ENCODE measurements around the gene IDH3B.

The IDH3B gene

DNA sequence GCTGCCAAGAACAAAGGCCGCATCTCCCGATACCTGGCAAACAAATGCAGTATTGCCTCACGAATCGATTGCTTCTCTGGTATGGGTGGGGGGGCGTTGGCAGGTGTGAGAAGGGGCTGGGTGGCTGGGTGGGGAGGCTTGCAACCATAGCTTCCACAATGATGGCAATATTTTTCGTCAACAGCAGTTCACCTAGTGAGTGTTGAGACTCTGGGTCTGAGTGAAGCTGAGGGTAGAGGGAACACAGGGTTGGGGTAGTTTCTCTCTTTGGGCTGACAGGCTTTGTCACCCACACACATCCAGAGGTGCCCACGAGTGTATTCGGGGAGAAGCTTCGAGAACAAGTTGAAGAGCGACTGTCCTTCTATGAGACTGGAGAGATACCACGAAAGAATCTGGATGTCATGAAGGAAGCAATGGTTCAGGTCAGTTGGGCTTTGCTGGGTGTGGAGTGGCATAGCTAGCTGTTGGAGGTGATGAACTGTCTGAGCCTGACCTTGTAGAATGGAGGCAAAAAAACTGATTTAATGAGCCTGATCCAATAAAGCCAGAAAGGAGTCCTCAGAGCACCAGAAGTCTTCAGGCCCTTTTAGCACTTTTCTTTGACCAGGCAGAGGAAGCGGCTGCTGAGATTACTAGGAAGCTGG, 7.4 kb downstream of the IDH3B start:
- H2AFZ ChIP-seq (ENCODE audit: low read length): no peak overlapping the region
- peaks cover 50% of the 10 kb centered on the region for H3K79me2 ChIP-seq (ENCODE audit: low read length)
- no peaks in the 10 kb centered on the region for H3K9me2 ChIP-seq (replicated peaks; ENCODE audit: insufficient read depth, low read length)
- H3K36me3 ChIP-seq (replicated peaks; ENCODE audit: insufficient read depth, low read length): peaks cover 37% of the 10 kb centered on the region
- H3K4me3 ChIP-seq (ENCODE audit: low read length): no peak overlapping the region
- H3K9me3 ChIP-seq (replicated peaks; ENCODE audit: insufficient read depth, low read length): no peaks in the 10 kb centered on the region
- H3K4me2 ChIP-seq (ENCODE audit: low read depth, low read length): no peak overlapping the region
- peaks cover 12% of the 10 kb centered on the region for H3K4me1 ChIP-seq (ENCODE audit: low read length)
- peaks cover 51% of the 10 kb centered on the region for H4K20me1 ChIP-seq (ENCODE audit: insufficient read depth, low read length)
- no peak for DNase-seq
- no peak overlapping the region for H3K27ac ChIP-seq (ENCODE audit: low read length)
- no peaks in the 10 kb centered on the region for H3K27me3 ChIP-seq (replicated peaks; ENCODE audit: insufficient read depth, low read length)
- no peak overlapping the region for H3K9ac ChIP-seq (ENCODE audit: low read length)
- no peak for TF ChIP-seq EZH2phosphoT487 (IDR thresholded peaks at IDR 0.05; ENCODE audit: low read length)
- no peak for TF ChIP-seq EZH2 (optimal IDR thresholded peaks at IDR 0.05; ENCODE audit: low read depth, low read length)
- TF ChIP-seq, protein P1, sequence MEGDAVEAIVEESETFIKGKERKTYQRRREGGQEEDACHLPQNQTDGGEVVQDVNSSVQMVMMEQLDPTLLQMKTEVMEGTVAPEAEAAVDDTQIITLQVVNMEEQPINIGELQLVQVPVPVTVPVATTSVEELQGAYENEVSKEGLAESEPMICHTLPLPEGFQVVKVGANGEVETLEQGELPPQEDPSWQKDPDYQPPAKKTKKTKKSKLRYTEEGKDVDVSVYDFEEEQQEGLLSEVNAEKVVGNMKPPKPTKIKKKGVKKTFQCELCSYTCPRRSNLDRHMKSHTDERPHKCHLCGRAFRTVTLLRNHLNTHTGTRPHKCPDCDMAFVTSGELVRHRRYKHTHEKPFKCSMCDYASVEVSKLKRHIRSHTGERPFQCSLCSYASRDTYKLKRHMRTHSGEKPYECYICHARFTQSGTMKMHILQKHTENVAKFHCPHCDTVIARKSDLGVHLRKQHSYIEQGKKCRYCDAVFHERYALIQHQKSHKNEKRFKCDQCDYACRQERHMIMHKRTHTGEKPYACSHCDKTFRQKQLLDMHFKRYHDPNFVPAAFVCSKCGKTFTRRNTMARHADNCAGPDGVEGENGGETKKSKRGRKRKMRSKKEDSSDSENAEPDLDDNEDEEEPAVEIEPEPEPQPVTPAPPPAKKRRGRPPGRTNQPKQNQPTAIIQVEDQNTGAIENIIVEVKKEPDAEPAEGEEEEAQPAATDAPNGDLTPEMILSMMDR (IDR thresholded peaks at IDR 0.05; ENCODE audit: low read length): no peak
- H3F3A ChIP-seq (ENCODE audit: insufficient read depth, low read length): peaks cover 77% of the 10 kb centered on the region

DNA sequence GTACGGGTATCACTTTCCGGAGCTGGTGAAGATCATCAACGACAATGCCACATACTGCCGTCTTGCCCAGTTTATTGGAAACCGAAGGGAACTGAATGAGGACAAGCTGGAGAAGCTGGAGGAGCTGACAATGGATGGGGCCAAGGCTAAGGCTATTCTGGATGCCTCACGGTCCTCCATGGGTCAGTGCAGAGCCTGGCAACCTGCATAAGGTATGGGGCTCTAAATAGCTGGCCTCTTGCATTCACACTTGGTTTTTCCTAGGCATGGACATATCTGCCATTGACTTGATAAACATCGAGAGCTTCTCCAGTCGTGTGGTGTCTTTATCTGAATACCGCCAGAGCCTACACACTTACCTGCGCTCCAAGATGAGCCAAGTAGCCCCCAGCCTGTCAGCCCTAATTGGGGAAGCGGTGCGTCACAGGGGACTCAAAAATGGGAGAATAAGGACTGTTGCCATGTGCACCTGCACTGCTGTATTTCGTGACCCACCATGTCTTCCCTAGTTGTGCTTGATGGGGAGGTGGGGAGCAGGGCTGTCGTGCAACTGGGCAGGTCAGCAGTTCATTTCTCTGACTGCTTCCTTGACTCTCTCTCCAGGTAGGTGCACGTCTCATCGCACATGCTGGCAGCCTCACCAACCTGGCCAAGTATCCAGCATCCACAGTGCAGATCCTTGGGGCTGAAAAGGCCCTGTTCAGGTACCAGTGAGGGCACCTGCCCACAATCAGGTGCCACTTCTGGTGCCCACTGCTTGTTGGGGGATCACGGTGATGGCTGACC, 8.5 kb downstream of the IDH3B start:
- Histone ChIP-seq H3K27ac (ENCODE audit: low read length) (no peak overlapping the region), H4K20me1 (ENCODE audit: insufficient read depth, low read length) (peaks cover 51% of the 10 kb centered on the region)

DNA sequence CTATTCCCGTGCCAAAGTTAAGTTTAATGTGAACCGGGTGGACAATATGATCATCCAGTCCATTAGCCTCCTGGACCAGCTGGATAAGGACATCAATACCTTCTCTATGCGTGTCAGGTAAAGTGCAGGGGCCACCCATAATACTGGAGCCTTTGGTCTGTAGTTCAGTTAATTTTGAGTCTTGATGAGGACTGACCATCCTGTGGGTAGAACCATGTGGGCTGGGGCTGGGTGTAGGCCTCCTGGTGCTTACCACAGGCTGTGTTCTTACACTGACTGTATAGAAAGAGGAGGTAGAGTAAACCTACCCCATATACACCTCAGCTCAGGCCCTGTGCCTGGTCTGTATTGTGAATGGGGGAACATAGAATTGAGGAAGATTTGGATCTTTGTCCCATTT, 9.2 kb downstream of the IDH3B start:
- Histone ChIP-seq H3K4me1 (ENCODE audit: low read length) (peaks cover 12% of the 10 kb centered on the region), H3K4me2 (ENCODE audit: low read depth, low read length) (peak overlapping the region; percentile 76; the same call in 1 of the 2 replicates), H2AFZ (ENCODE audit: low read length) (no peak overlapping the region), H3K9ac (ENCODE audit: low read length) (peak overlapping the region; percentile 99; the same call in 1 of the 2 replicates), H3K36me3 (replicated peaks; ENCODE audit: insufficient read depth, low read length) (peaks cover 36% of the 10 kb centered on the region), H3K27ac (ENCODE audit: low read length) (no peak overlapping the region), H3K79me2 (ENCODE audit: low read length) (peaks cover 54% of the 10 kb centered on the region), H3K9me3 (replicated peaks; ENCODE audit: insufficient read depth, low read length) (no peaks in the 10 kb centered on the region), H3K27me3 (replicated peaks; ENCODE audit: insufficient read depth, low read length) (no peaks in the 10 kb centered on the region), H3K9me2 (replicated peaks; ENCODE audit: insufficient read depth, low read length) (no peaks in the 10 kb centered on the region), H3F3A (ENCODE audit: insufficient read depth, low read length) (peaks cover 85% of the 10 kb centered on the region), H4K20me1 (ENCODE audit: insufficient read depth, low read length) (peaks cover 51% of the 10 kb centered on the region), H3K4me3 (ENCODE audit: low read length) (peak overlapping the region; percentile 86; the same call in 1 of the 2 replicates)
- no peak for DNase-seq
- TF ChIP-seq EZH2phosphoT487 (IDR thresholded peaks at IDR 0.05; ENCODE audit: low read length): no peak
- TF ChIP-seq, protein P1 (IDR thresholded peaks at IDR 0.05; ENCODE audit: low read length): no peak
- TF ChIP-seq EZH2 (optimal IDR thresholded peaks at IDR 0.05; ENCODE audit: low read depth, low read length): no peak

More for the DNA sequence above, 8.5 kb downstream of the IDH3B start:
- peak overlapping the region; percentile 76; the same call in 1 of the 2 replicates for H3K4me2 ChIP-seq (ENCODE audit: low read depth, low read length)
- peaks cover 12% of the 10 kb centered on the region for H3K4me1 ChIP-seq (ENCODE audit: low read length)
- H3K27me3 ChIP-seq (replicated peaks; ENCODE audit: insufficient read depth, low read length): no peaks in the 10 kb centered on the region
- no peak overlapping the region for H3K9ac ChIP-seq (ENCODE audit: low read length)
- H3K9me2 ChIP-seq (replicated peaks; ENCODE audit: insufficient read depth, low read length): no peaks in the 10 kb centered on the region
- no peak overlapping the region for H2AFZ ChIP-seq (ENCODE audit: low read length)
- peaks cover 36% of the 10 kb centered on the region for H3K36me3 ChIP-seq (replicated peaks; ENCODE audit: insufficient read depth, low read length)
- H3K4me3 ChIP-seq (ENCODE audit: low read length): no peak overlapping the region
- no peak for TF ChIP-seq EZH2 (optimal IDR thresholded peaks at IDR 0.05; ENCODE audit: low read depth, low read length)
- TF ChIP-seq, protein P1 (IDR thresholded peaks at IDR 0.05; ENCODE audit: low read length): no peak
- TF ChIP-seq EZH2phosphoT487 (IDR thresholded peaks at IDR 0.05; ENCODE audit: low read length): no peak
- H3K79me2 ChIP-seq (ENCODE audit: low read length): peaks cover 54% of the 10 kb centered on the region
- no peaks in the 10 kb centered on the region for H3K9me3 ChIP-seq (replicated peaks; ENCODE audit: insufficient read depth, low read length)
- H3F3A ChIP-seq (ENCODE audit: insufficient read depth, low read length): peaks cover 81% of the 10 kb centered on the region
- DNase-seq: no peak

All from MM.1S (cell line).